MCF 10A (cell line): ENCODE data around the gene APBB2. TPM values are rescaled to one million over a fixed set of nuclear protein-coding genes. Genes with fewer than 3 reads are reported as not detected.
A peak's percentile ranks its signal among the peaks of the same experiment; 100 is the strongest.

Experiments
- BruUV-seq: library from RNA; stranded (reverse); fragments of 400-500 nt; replicated peaks from 2 replicates; lab custom pipeline; 2021; lab: Mats Ljungman, UMichigan
- CTCF ChIA-PET: fragments of 300-600 bp; sonication (Branson Sonifier 250); formaldehyde crosslinking; extraction: SDS; loops from one replicate; lab custom pipeline; 2021; ENCODE audit warnings: antibody characterized with exemption, inconsistent platforms; lab: Yijun Ruan, JAX
- POLR2A ChIA-PET: fragments of 300-600, 350-650 bp; sonication (Branson Sonifier 250); formaldehyde crosslinking; extraction: SDS; loops from one replicate; lab custom pipeline; 2020; ENCODE audit warnings: antibody characterized with exemption, inconsistent platforms; lab: Yijun Ruan, JAX
- DNase-seq: peaks from one replicate; pipeline ENCODE4 v3.0.0-alpha.2; 2018; ENCODE audit not compliant: unreplicated experiment
- H3K27ac Mint-ChIP-seq: one replicate; pipeline ENCODE4 v1.8.0; 2022; ENCODE audit warnings: mild to moderate bottlenecking, low read depth, mixed read lengths; ENCODE audit not compliant: unreplicated experiment
- H3K27me3 Mint-ChIP-seq: one replicate; pipeline ENCODE4 v1.8.0; 2022; ENCODE audit warnings: mixed read lengths; ENCODE audit not compliant: insufficient read depth, unreplicated experiment
- H3K36me3 Mint-ChIP-seq: one replicate; pipeline ENCODE4 v1.8.0; 2022; ENCODE audit warnings: mild to moderate bottlenecking, moderate library complexity, mixed read lengths; ENCODE audit not compliant: insufficient read depth, unreplicated experiment
- H3K4me1 Mint-ChIP-seq: one replicate; pipeline ENCODE4 v1.8.0; 2022; ENCODE audit warnings: mixed read lengths; ENCODE audit not compliant: insufficient read depth, unreplicated experiment
- H3K4me3 Mint-ChIP-seq: one replicate; pipeline ENCODE4 v1.8.0; 2022; ENCODE audit warnings: mild to moderate bottlenecking, moderate library complexity, mixed read lengths; ENCODE audit not compliant: unreplicated experiment
- H3K9me3 Mint-ChIP-seq: one replicate; pipeline ENCODE4 v1.8.0; 2022; ENCODE audit warnings: mixed read lengths; ENCODE audit not compliant: unreplicated experiment
- CTCF ChIP-seq: fragments of 200-600 bp; IDR thresholded peaks from one replicate; pipeline ENCODE4 v1.8.0; 2022; ENCODE audit warnings: antibody characterized with exemption, mild to moderate bottlenecking; ENCODE audit not compliant: unreplicated experiment
- intact Hi-C: fragments of 100-400 bp; cut with micrococcal nuclease; formaldehyde crosslinking; loops from 2 replicates; pipeline ENCODE4 v1.14.1; 2022
- total RNA-seq: library from RNA; stranded (reverse); gene quantifications from 2 replicates; pipeline ENCODE4 v1.2.3, GENCODE V29; 2022

APBB2 gene
- total RNA-seq, 1 experiment from 2014 or later, result 201 TPM

- intact Hi-C loops, result loop anchor here (2.0 to 10.0 kb wide), 3 partner anchors 17 to 219 kb away; no protein-coding TSS in a partner anchor
- no peaks in the 10 kb centered on the region for H3K9me3 Mint-ChIP-seq
- H3K4me1 Mint-ChIP-seq, result peaks cover 56% of the 10 kb centered on the region
- H3K27ac Mint-ChIP-seq, result peak overlapping the region; percentile 93
- POLR2A ChIA-PET, result interaction anchor here (0.8 to 20.2 kb wide), 23 partner anchors 10 to 1087 kb away, joined by 3 to 462 read pairs (median 5); partner anchors contain the start of genes APBB2 and N4BP2
- no peak for TF ChIP-seq CTCF
- TSS peak; percentile 83 for BruUV-seq
- H3K36me3 Mint-ChIP-seq, result peaks cover 29% of the 10 kb centered on the region
- no peaks in the 10 kb centered on the region for H3K27me3 Mint-ChIP-seq
- CTCF ChIA-PET, result interaction anchor here (0.7 to 1.5 kb wide), 11 partner anchors 12 to 999 kb away, joined by 3 to 7 read pairs (median 3); partner anchors contain the start of gene APBB2
- DNase-seq, result peak; percentile 90
- peak overlapping the region; percentile 56 for H3K4me3 Mint-ChIP-seq
These were observed 70.9 kb downstream of the APBB2 start for GRCh38 chr4:41143311-41144039.

- H3K9me3 Mint-ChIP-seq, result no peaks in the 10 kb centered on the region
- DNase-seq, result no peak
- BruUV-seq, result no TSS peak
- TF ChIP-seq CTCF, result no peak
- ChIA-PET POLR2A (interaction anchor here (0.9 to 20.2 kb wide), 19 partner anchors 9 to 1086 kb away, joined by 3 to 462 read pairs (median 5); partner anchors contain the start of genes APBB2 and N4BP2), CTCF (interaction anchor here (0.6 to 1.0 kb wide), 6 partner anchors 15 to 998 kb away, joined by 3 to 4 read pairs (median 3); partner anchors contain the start of gene APBB2)
- peak overlapping the region; percentile 56 for H3K4me3 Mint-ChIP-seq
- H3K36me3 Mint-ChIP-seq, result peaks cover 37% of the 10 kb centered on the region
- intact Hi-C loops, result loop anchor here (2.0 to 10.0 kb wide), 3 partner anchors 18 to 218 kb away; no protein-coding TSS in a partner anchor
- no peaks in the 10 kb centered on the region for H3K27me3 Mint-ChIP-seq
- H3K4me1 Mint-ChIP-seq, result peaks cover 52% of the 10 kb centered on the region
- H3K27ac Mint-ChIP-seq, result peak overlapping the region; percentile 93
These were observed 71.7 kb downstream of the APBB2 start for GRCh38 chr4:41142376-41143310.

- peak overlapping the region; percentile 56 for H3K4me3 Mint-ChIP-seq
- intact Hi-C loops, result loop anchor here (2.0 to 10.0 kb wide), 3 partner anchors 19 to 217 kb away; no protein-coding TSS in a partner anchor
- H3K36me3 Mint-ChIP-seq, result peaks cover 44% of the 10 kb centered on the region
- TSS peak; percentile 14 for BruUV-seq
- H3K27ac Mint-ChIP-seq, result peak overlapping the region; percentile 93
- no peaks in the 10 kb centered on the region for H3K27me3 Mint-ChIP-seq
- H3K4me1 Mint-ChIP-seq, result peaks cover 52% of the 10 kb centered on the region
- no peaks in the 10 kb centered on the region for H3K9me3 Mint-ChIP-seq
- POLR2A ChIA-PET, result interaction anchor here (0.9 to 20.2 kb wide), 11 partner anchors 8 to 152 kb away, joined by 3 to 462 read pairs (median 5); partner anchors contain the start of gene APBB2
- CTCF ChIA-PET, result interaction anchor here (1.1 kb wide), 1 partner anchor 19 kb away, joined by 3 read pairs; no protein-coding TSS in a partner anchor
- TF ChIP-seq CTCF, result no peak
- peak; percentile 69 for DNase-seq
These were observed 72.4 kb downstream of the APBB2 start for GRCh38 chr4:41141900-41142299.
